Kidney (tissue), 14 donors: ENCODE results near the gene PGAM5. TPM values are rescaled to one million over a fixed set of nuclear protein-coding genes. Genes with fewer than 3 reads are reported as not detected.

Source experiments
- DNase-seq, 5 donors: peaks; one replicate each; pipeline ENCODE4 v3.0.0-alpha.2; 2013 to 2020
- FAIRE-seq: peaks from 2 replicates; lab custom pipeline; 2012; peaks lifted over from hg19 to GRCh38; lab: Jason Lieb, UNC
- H3K27ac ChIP-seq, 2 donors: one replicate each; pipeline ENCODE4 v1.7.0; 2013; ENCODE audit warnings: low read depth in 2 of 2, low read length in 2 of 2, inconsistent platforms in 1 of 2
- H3K27me3 ChIP-seq: one replicate; pipeline ENCODE4 v1.7.1; 2013; ENCODE audit warnings: low read length, inconsistent platforms; ENCODE audit not compliant: control insufficient read depth, insufficient read depth
- H3K36me3 ChIP-seq, 3 donors: one replicate each; pipeline versions ENCODE4 v1.7.0 to v1.7.1; 2013; ENCODE audit warnings: low read length in 3 of 3, control low read depth in 1 of 3, inconsistent platforms in 1 of 3; ENCODE audit not compliant: insufficient read depth in 3 of 3, control insufficient read depth in 2 of 3
- H3K4me1 ChIP-seq, 3 donors: one replicate each; pipeline versions ENCODE4 v1.7.0 to v1.7.1; 2013; ENCODE audit warnings: low read length in 3 of 3, inconsistent platforms in 1 of 3, low read depth in 1 of 3; ENCODE audit not compliant: control insufficient read depth in 2 of 3, insufficient read depth in 2 of 3
- H3K4me3 ChIP-seq, 3 donors: one replicate each; pipeline versions ENCODE4 v1.7.0 to v1.8.1; 2013; ENCODE audit warnings: low read length in 3 of 3, control low read depth in 1 of 3, inconsistent platforms in 1 of 3
- H3K9ac ChIP-seq, 3 donors: one replicate each; pipeline versions ENCODE4 v1.7.0 to v1.7.1; 2013; ENCODE audit warnings: low read length in 3 of 3, control low read depth in 1 of 3, inconsistent platforms in 1 of 3
- H3K9me3 ChIP-seq, 3 donors: one replicate each; pipeline versions ENCODE4 v1.7.0 to v1.7.1; 2013; ENCODE audit warnings: low read length in 3 of 3, control low read depth in 1 of 3, inconsistent platforms in 1 of 3; ENCODE audit not compliant: control insufficient read depth in 2 of 3, insufficient read depth in 1 of 3
- intact Hi-C: fragments of 100-400 bp; cut with DNase I; formaldehyde crosslinking; loops from one replicate; pipeline ENCODE4 v1.11.1; 2022
- polyA plus RNA-seq: library from polyadenylated mRNA; stranded (reverse); fragments of 350-450 nt; fragmentation: Illumina TruSeq; extraction: RNeasy Lipid Tissue Mini Kit (QIAGEN cat#74804); gene quantifications from one replicate; pipeline ENCODE4 v1.2.3, GENCODE V29; 2014; ENCODE audit warnings: low read depth, low replicate concordance; ENCODE audit not compliant: insufficient read depth
- total RNA-seq: library from RNA; stranded (reverse); fragmentation: NEBNext Ultra II Directional; extraction: Animal tissue kit (Norgen Biotek cat#: 25700); gene quantifications from one replicate; pipeline ENCODE4 v1.2.1, GENCODE V29; 2021
- TF ChIP-seq, protein P1 (sequence below): IDR thresholded peaks from 3 replicates; pipeline ENCODE4 v1.5.1; 2012; ENCODE audit warnings: mild to moderate bottlenecking, moderate library complexity, borderline replicate concordance; ENCODE audit not compliant: insufficient read depth; ENCODE audit errors: extremely low read depth
- donor health status: control.
- donor health status: control.
- donor health status: control.
- donor health status: control.
- donor health status: control.
- donor health status: DM: yes; HTN: yes; CAD: no.
- donor health status: Normal renal cell carcinoma (clear cell type).

Gene PGAM5
- total and polyA plus RNA-seq, 2 donors from 2014 or later, result 19.4 to 33.5 TPM

DNA sequence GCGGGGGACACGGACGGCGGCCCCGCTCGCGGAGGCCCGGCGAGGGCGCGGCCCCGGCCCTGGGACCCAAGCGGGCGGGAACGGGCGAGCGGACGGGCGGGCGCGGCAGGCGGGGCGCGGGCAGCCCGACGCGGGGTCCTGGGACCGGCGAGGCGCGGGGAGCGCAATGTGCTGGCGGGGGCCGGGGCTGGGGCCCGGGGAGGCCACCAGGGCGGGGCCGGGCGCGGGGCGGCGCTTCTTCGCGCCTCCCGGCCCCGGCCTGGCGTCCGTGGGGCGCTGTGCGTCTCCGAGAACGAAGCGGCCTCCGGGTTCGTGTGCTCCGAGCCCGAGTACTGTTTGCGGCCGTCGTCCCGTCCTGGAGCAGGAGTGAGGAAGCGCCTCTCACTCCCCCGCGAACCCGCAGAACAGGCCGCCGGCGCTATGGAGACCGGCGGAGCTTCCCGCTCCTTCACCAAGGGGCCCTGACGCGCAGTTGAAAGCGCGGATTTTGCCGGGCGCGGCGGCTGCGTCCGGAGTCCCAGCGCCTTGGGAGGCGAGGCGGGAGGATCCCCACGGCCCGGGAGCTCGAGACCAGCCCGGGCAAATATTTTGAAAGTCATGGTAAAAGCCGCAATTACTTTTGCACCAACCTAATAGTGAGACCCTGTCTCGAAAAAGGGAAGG is 51.4 kb downstream of the PGAM5 start:
- intact Hi-C loops, result no loop called here
- DNase-seq, result peak; percentile 87 to 96 (median 94)
- FAIRE-seq, result no peak
- TF ChIP-seq, protein P1, sequence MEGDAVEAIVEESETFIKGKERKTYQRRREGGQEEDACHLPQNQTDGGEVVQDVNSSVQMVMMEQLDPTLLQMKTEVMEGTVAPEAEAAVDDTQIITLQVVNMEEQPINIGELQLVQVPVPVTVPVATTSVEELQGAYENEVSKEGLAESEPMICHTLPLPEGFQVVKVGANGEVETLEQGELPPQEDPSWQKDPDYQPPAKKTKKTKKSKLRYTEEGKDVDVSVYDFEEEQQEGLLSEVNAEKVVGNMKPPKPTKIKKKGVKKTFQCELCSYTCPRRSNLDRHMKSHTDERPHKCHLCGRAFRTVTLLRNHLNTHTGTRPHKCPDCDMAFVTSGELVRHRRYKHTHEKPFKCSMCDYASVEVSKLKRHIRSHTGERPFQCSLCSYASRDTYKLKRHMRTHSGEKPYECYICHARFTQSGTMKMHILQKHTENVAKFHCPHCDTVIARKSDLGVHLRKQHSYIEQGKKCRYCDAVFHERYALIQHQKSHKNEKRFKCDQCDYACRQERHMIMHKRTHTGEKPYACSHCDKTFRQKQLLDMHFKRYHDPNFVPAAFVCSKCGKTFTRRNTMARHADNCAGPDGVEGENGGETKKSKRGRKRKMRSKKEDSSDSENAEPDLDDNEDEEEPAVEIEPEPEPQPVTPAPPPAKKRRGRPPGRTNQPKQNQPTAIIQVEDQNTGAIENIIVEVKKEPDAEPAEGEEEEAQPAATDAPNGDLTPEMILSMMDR, result peak; percentile 4
- H3K36me3 ChIP-seq, result no peaks in the 10 kb centered on the region
- H3K9ac ChIP-seq, result peak overlapping the region; percentile 8 to 75 (median 36)
- H3K27ac ChIP-seq, result peak overlapping the region; percentile 88 to 91
- peaks cover 0 to 15% (median 3%) of the 10 kb centered on the region in 3 donors for H3K4me1 ChIP-seq
- H3K27me3 ChIP-seq, result no peaks in the 10 kb centered on the region
- H3K9me3 ChIP-seq, result no peaks in the 10 kb centered on the region
- H3K4me3 ChIP-seq, result peak overlapping the region; percentile 49 to 77 (median 65)

DNA sequence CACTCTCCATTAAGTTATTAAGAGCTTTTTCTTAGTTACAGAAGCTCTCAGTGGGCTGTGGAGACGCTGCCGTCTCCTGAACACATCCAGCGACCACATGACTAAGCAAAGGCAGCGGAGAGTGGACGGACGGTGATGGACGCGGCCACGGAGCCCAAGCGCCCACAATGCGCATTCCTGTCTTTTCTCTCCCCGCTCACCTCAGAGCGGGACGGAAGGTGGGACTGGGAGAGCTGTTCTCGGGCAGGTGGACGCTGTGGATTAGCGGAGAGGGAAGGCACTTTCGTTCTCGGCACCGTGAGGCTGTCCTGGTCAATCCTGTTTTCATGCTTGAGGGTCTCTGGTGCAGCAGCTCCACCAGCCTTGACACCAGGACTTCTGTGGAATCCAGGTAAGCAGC is 53.6 kb downstream of the PGAM5 start:
- Histone ChIP-seq H3K4me3 (no peak overlapping the region), H3K36me3 (no peaks in the 10 kb centered on the region), H3K27ac (no peak overlapping the region), H3K9me3 (no peaks in the 10 kb centered on the region), H3K9ac (no peak overlapping the region), H3K4me1 (peaks cover 0 to 17% (median 3%) of the 10 kb centered on the region in 3 donors), H3K27me3 (no peaks in the 10 kb centered on the region)
- FAIRE-seq, result no peak
- TF ChIP-seq, protein P1, result no peak
- peak in 1 of 5 donors; percentile 41 for DNase-seq
- intact Hi-C loops, result no loop called here

DNA sequence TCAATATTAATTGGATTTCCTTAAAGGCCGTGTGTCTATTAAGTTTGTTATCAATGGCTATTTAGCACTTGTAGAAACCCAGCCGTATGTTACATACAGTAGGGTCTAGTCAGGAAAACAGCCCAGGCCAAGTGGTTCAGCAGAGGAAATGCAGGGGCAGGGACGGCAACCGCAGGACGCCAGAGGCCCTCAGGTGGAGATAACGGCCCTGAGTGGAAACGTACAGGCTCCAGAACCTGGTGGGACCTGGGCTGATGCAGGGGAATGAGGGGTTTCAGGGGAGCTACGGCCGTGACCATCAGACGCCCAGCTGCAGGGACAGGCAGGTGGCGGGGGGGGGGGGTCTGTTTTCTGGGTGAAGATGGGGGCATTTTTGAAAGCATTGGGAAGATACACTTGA is 54.7 kb downstream of the PGAM5 start:
- FAIRE-seq, result no peak
- TF ChIP-seq, protein P1, result no peak
- no peak overlapping the region for H3K27ac ChIP-seq

More for the DNA sequence above, 54.7 kb downstream of the PGAM5 start:
- no peak overlapping the region for H3K9ac ChIP-seq
- intact Hi-C loops, result no loop called here
- H3K4me1 ChIP-seq, result peaks cover 0 to 13% (median under 1%) of the 10 kb centered on the region in 3 donors
- H3K27me3 ChIP-seq, result no peaks in the 10 kb centered on the region
- H3K9me3 ChIP-seq, result no peaks in the 10 kb centered on the region
- no peak overlapping the region for H3K4me3 ChIP-seq
- H3K36me3 ChIP-seq, result peaks cover 0 to 3% (median 3%) of the 10 kb centered on the region in 3 donors
- DNase-seq, result peak in 1 of 5 donors; percentile 62
